Measurements from ENCODE around the gene GALNT16.

Gene GALNT16

GRCh38 chr14:69318241-69318640, 58.3 kb downstream of the GALNT16 start:
- no peak for DNase-seq

GRCh38 chr14:69318901-69319475, 59.0 kb downstream of the GALNT16 start:
- DNase-seq: no peak

GRCh38 chr14:69319911-69320310, 60.0 kb downstream of the GALNT16 start:
- DNase-seq: no peak

- no peak for DNase-seq
These were observed 60.8 kb downstream of the GALNT16 start for GRCh38 chr14:69320581-69321365.

- DNase-seq: no peak
These were observed 61.8 kb downstream of the GALNT16 start for GRCh38 chr14:69321601-69322330.

GRCh38 chr14:69323266-69323998, 63.5 kb downstream of the GALNT16 start:
- DNase-seq: no peak

- DNase-seq: no peak
These were observed 64.0 kb downstream of the GALNT16 start for GRCh38 chr14:69323999-69324282.

- no peak for DNase-seq
These were observed 64.5 kb downstream of the GALNT16 start for GRCh38 chr14:69324341-69324931.

- no peak for DNase-seq
These were observed 65.1 kb downstream of the GALNT16 start for GRCh38 chr14:69325086-69325485.

- no peak for DNase-seq
These were observed 65.8 kb downstream of the GALNT16 start for GRCh38 chr14:69325646-69326265.

GRCh38 chr14:69326611-69327010, 66.7 kb downstream of the GALNT16 start:
- no peak for DNase-seq

GRCh38 chr14:69327507-69327906, 67.5 kb downstream of the GALNT16 start:
- no peak for DNase-seq

GRCh38 chr14:69328317-69328716, 68.4 kb downstream of the GALNT16 start:
- DNase-seq: no peak

- DNase-seq: no peak
These were observed 68.8 kb downstream of the GALNT16 start for GRCh38 chr14:69328765-69329164.

- DNase-seq: no peak
These were observed 71.2 kb downstream of the GALNT16 start for GRCh38 chr14:69331206-69331605.

GRCh38 chr14:69332782-69333395, 72.9 kb downstream of the GALNT16 start:
- no peak for DNase-seq

- DNase-seq: no peak
These were observed 73.9 kb downstream of the GALNT16 start for GRCh38 chr14:69333791-69334337.

GRCh38 chr14:69334576-69334975, 74.6 kb downstream of the GALNT16 start:
- DNase-seq: no peak

GRCh38 chr14:69335371-69335771, 75.4 kb downstream of the GALNT16 start:
- no peak for DNase-seq

GRCh38 chr14:69337984-69338383, 78.0 kb downstream of the GALNT16 start:
- no peak for DNase-seq

GRCh38 chr14:69339426-69339825, 79.5 kb downstream of the GALNT16 start:
- no peak for DNase-seq
